ENCODE results near the gene SOD1. TPM values are rescaled to one million over a fixed set of nuclear protein-coding genes. Genes with fewer than 3 reads are reported as not detected.

Gene SOD1
- 359 to 422 TPM (median 407 TPM) in 5 replicates for total RNA-seq (2022; extraction: Qiagen RNA extraction; ENCODE audit: low read depth)

GRCh38 chr21:31659536-31660258, at the start of gene SOD1:
SOD1 (plus strand) TSS chr21:31659693; CDS start chr21:31659770, 77 bp downstream.

Other genes starting within 250 kb of the SOD1 start
- 17.5 to 20.6 TPM (median 19.1 TPM) in 5 replicates for gene SCAF4, start 72.4 kb downstream of the SOD1 start, total RNA-seq (2022; extraction: Qiagen RNA extraction; ENCODE audit: low read depth)
- gene HUNK, start 213.3 kb downstream of the SOD1 start, total RNA-seq (2022; extraction: Qiagen RNA extraction; ENCODE audit: low read depth): 1.3 to 1.5 TPM (median 1.4 TPM) in 5 replicates